Hematopoietic multipotent progenitor cell treated with erythropoietin and hydrocortisone succinate and interleukin-3 and kit ligand, for 6 days (in vitro differentiated cells): ENCODE data around the gene TRERF1.

Experiments
- DNase-seq: peaks from one replicate; pipeline ENCODE4 v3.0.0-alpha.2; 2015

Gene TRERF1

DNA sequence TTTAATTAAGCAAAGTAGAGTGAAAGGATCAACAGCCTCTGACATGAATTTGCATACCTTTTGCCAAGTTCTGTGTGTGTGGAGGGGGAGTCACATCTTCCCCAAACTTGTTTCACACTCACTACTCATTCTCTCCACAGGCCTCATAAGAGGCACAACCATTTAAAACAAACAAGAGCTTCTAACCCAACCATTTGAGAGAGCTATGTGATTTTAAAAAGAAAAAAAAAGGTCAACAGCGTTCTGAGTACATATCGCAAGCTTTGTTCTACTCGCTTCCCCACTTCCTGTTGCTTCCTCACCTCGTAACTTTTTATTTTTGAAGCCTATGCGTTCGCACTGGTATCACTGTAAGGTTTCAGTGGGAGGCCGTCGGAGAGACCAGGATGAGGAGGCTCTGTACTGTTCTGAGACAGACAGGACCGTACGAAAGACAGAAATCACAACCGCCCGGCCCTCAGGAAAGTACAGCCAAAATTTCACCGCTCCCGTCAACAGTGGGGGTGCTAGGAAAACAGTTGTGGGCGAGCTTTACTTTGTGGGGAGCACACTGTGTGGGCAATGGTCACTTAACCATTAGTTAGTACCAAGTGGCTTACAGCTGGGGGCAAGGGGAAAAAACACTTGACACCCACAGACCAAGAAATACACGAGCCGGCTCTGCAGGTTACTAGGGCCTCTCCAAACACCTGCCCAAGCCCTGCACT is 61.3 kb downstream of the TRERF1 start:
- no peak for DNase-seq

DNA sequence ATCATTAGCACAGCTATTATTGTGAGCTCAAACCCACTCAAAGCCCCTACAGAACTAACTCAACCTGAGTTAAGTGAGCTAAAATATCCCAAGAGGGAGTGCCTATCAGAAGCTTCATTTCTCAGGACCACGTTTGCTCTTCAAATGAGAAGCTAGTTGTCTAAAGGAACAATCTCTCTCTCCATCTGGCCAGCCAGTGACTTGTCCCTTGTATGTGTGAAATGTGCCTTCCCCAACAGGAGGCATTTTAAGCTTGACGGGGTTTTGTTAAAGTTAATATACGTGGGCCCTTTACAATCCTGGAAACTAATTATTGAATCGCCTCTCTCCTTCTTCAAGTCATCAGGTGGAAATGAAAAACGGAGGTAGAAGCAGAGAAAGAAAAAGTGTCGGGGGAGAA is 62.0 kb downstream of the TRERF1 start:
- DNase-seq: no peak

DNA sequence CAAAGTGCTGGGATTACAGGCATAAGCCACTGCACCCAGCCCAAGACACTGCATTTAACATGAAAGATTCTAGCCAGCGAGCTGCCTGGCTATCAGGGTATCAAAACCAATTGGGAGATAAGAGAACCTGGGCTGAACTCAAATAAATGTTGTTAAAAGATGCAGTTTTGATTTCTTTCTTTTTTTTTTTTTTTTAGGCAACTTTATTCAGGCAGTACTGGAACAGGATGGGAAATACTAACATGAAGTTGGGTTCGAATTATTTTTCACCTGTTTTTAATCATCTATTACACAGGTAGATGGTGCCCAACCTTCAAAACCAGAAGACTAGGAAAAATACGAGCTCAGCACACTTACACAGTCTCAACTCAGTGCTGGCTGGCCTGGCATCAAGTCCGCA is 63.7 kb downstream of the TRERF1 start:
- DNase-seq: no peak

DNA sequence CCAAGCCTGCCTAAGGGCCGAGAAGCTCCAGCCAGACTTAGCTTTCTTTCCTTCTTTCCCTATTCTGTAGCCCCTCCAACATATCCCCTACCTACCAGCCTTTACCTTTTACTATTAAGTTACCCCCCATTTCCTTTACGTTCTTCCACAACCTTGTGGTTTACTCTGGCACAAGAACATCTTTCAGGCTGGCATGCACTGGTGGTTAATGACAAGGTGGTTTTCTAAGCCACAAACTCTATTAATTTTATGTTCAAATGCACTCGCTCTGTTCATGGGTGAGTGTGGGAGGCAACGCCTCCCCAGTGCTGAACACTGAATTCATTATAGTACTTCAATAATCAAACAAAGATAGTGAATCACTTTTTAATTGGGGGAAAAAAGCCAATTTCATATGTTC is 64.4 kb downstream of the TRERF1 start:
- peak; percentile 69 for DNase-seq

DNA sequence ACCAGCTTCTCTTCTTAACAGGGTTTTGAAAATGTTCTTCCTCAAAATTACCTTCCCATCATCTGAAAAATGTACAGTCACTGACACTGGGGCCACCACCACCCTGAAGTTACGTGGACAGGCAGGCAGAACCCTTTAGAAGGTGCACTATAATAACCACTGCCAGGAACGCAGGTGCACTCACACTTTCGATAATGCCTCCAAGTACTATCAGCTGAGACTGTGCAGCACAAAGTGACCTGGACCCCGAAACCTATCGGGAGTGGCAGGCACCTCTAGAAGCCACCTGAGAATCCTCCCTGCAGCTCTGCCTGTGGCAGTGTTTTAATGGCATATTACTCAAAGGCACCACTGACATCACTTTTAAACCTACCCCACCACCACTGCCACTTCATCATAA is 66.4 kb downstream of the TRERF1 start:
- no peak for DNase-seq

DNA sequence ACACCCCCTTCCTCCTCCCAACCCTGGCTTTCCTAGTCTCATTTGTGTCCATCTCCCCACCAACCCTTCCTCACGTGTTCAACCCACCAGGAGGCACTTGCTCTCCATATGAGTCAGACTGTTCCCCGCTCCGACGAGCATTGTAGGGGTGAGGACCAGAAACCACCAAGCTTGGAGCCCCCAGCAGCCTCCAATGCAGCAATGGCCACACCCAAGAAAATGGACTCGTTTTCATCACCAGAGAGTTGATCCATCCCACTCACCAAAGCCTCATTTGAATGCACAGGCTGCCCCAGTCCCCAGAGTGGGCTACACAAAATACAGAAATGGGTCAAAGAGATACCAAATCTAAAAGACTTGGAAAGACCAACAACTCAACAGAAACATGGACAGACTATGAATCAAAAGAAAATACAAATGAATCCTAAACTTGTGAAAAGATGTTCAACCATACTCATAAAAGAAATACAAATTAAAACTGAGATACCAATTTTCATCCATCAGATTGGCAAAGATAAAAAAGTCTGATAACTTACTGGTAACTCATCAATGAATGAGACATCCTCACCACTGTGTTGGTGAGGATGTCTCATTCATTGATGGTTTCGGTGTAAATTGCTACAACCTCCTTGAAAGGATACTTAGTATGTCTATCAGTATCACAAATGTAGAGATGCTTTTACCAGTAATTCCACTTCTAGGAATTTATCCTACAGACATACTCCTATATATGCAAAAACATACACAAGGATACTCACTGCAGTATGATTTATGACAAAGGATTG is 68.1 kb downstream of the TRERF1 start:
- no peak for DNase-seq

DNA sequence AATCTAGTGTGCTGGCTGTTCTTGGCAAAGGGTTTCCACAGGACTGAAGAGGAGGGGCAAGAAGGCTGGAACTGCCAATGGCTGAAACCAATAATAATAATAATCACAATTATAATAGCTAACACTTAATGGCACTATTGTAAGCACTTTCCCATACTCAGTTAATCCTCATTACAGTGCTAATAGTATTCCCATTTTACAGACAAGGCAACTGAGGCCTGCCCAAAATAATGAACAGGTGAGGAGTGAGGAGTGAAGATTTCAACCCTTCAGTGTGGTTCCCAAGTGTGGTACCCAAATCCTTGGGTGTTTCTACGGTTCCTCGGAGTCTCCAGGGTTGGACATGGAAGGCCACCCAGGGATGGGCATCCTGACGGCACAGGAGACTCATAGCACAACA is 69.9 kb downstream of the TRERF1 start:
- DNase-seq: no peak

DNA sequence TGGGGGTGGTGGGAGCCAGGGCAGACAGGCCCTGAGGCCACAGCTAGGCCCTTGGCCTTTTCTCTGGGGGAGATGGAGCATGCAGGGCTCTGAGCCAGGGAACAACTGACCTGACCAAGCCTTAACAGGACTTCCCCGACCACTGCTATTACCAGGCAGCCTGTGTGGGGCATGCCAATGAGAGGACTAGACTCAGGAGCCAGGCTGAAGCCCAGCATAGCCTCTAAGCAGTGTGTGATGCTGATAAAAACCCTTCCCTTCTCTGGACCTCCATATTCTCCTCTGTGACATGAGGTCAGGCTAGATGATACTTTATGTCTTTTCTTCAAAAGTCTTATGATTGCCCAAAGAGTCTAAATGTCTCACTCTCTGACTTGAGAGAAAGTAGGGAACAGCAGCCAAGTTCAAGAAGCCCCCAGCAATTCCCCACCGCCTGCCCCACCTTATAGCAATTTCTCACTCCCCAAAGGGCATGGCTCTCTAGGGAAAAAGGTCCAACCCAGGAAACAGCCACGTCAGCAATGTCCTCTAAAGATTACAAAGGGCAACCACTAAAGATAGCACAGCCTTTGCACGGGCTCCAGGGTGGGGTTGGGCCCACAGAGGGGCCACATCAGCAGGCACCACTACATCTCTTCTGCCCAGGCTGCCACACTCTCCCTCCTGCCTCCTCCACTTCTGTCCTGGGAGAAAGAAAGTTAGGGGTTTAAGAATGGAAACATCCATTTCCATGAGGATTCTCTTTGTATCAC is 71.3 kb downstream of the TRERF1 start:
- DNase-seq: peak; percentile 84

DNA sequence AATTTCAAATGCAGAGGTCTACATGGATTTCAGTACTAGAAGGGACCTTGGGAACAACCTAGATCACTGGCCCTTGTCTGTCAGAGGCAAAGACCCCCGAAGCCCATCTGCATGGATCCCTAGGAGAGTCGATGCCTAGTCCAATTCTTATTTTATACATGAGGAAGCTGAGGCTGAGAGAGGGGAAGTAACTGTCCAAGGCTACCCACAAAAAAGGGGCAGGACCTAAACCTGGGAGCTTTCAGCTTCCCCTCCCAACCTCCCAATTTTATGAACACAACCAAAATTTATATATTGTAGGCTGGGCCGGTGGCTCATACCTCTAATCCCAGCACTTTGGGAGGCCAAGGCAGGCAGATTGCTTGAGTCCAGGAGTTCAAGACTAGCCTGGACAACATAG is 73.2 kb downstream of the TRERF1 start:
- peak; percentile 66 for DNase-seq

DNA sequence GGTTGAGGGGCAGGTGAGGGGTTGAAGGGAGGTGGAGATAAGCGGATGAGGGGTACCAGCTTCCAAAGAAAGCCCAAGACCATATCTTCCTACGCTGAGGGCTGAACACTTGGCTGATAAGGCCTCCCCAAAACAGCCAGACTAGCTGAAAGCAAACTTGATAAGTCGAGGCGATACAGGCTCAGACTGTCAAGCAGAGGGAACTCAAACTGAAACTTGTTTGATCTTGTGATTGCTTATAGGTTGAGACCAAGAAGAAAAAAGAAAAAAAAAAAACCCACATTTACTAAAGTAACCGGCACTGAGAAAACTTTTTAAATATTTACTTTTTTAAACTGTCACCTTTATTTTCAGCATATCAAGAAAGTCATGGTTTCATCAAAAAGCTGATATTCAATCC is 73.6 kb downstream of the TRERF1 start:
- peak; percentile 64 for DNase-seq

DNA sequence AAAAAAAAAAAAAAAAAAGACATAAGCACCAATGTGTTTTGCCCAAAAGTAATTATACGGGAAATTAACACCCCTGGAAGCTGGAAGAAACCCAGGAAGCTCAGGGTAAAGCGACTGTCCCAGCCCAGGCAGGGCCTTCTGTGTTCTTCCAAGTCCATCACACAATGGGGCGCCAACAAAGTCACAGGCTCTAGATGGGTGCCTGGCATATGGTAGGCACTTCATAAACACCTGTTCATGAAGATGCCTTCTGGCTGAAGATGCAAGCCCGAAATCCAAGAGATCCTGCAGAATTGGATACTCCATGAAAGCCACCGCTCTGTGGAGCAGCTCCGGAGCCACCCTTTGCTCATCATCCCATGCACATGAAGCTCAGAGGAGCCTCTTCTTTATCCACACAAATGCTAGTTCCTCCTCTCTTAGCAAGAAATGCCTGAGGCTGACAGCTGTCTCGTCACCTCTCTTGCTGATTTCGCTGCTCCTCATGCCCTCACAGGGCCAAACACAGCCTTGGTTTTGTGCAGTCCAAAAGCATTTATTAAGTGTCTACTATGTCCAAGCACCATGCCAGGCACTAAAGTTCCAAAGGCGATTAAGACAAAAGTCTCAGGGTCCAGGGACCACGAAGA is 76.6 kb downstream of the TRERF1 start:
- no peak for DNase-seq

DNA sequence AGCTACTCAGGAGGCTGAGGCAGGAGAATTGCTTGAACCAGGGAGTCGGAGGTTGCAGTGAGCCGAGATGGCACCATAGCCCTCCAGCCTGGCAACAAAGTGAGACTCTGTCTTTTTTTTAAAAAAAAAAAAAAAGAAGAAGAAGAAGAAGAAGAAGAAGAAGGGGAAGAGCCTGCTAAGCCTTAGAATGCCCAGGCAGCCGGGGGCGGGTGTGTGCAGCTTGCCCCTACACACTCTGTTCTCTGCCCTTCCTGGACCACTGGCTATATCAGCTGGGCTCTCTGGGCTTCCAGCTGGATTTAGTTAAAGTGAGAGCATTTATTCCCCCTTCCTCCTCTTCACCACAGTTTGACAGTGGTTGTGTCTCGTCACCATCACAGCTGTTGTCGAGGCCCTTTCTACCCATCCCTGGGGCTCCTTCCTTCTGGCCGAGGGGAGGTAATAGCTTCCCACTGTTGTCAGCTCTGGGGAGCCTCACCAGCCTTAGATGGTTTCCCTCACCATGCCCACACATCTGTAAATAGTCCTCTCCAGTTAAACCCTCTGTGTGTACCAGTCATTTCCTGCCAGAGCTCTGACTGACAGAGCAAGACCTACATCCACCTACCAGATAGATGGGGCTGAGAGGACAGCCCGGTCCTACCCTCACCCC is 77.6 kb downstream of the TRERF1 start:
- no peak for DNase-seq

DNA sequence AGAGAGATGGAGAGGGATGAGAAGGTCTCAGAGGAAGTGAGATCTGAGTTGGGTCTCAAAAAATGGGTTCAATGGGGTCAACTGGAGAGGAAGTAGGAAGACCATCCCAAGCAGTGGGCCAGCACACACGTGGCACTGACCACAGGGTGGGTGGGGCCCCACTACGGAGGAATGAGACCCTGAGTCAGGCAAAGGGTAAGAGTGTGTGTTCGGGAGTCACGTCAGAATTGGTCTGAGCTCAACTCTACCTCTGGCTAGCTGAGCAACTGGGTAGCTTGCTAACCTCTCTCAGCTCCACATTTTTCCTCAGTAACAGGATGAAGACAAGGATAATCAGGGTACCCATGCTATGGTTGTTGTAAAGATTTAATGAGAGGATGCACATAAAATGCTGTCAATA is 79.0 kb downstream of the TRERF1 start:
- DNase-seq: no peak

DNA sequence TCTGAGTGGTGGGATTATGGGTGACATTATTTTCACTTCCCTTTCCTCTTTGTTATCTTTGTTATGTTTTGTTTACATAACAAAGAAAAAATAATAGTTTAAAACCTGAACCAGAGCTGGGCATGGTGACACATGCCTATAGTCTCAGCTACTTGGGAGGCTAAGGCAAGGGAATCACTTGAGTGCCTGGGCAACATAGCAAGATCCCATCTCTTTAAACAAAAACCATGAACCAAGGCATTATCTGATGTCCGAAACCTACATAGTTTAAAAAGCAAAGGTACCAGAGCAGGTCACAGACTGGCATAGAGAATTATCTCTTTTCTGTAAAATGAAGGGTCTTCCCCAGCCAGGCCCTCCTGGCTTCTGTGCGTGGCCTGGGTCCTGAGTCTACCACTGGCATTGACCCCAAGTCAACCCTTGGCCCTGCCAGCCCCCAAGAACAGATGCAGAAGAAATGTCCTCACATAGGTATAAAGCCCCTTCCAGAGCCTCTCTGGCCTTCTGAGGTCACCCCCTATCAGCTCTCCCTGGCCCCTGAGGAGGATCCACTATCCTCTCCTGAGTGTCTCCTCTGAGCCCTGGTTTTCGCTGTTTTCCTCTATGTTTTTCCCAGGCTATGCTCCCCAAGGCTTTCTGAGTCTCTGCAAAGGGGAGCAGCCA is 81.3 kb downstream of the TRERF1 start:
- DNase-seq: no peak

DNA sequence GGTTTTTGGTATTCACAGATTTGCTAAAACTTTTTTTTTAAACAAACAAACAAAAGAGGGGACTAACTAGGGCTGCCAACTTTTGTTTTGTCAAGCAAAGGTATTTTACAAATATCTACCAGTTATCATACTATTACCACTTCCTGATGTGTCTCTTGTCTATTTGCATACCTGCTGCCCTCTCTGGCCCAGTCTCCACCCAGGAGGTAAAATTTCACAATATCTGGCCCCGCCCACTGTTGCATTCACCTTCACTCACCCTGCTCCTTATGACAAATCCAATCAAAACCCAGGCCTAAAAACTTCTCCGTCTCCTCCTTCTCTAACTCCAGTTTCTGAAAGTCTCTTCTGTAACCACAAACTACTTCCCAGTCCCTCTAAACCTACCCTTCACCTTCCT is 82.2 kb downstream of the TRERF1 start:
- DNase-seq: no peak

DNA sequence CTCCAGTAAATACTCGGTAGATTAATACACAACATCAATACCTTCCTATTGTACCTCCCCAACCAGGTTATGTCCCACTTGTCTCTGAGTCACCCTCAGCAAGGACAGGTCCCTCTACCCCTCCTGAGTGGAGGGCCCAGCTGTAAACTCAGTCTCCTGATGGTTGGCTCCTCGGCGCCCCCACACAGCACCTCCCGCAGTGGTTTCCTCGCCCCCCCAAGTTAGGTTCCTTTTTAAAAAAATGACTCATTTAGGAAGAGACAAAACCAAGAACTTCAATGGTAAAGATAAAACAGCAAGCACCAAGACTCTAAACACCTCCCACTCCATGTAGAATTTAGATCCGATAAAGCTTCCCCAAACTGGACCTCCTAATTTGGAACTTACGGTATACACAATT is 83.5 kb downstream of the TRERF1 start:
- DNase-seq: peak; percentile 36

DNA sequence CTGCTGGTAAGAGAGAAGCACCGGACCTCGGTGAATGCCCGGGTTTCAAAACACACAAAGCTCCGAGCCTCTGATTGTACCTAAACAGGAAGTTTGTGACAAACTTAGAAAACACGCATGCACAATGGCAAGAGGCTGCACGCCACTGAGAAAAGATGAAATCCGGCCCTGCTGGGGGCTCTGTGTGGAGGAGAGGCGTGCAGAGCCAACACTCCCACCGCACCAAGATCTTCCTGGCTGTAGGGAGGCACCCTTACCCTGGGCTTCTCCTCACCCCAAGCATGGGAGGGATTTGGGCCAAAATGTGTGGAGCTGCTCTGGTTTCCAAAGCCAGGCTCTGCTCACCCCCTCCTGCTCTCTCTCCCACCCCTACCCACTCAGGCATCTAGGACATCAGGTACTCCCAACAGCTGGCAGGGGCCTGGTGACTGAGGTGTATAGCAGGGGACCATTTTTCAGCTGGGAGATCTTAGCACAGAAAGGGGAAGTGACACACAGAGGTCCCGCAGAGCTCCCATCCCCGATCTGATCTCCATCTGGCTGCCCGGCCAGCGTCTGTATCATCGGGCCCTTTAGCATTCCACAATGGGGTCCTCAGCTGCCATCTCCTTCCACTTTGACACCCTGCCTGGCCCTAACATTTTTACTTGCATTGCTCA is 84.2 kb downstream of the TRERF1 start:
- DNase-seq: peak; percentile 63

DNA sequence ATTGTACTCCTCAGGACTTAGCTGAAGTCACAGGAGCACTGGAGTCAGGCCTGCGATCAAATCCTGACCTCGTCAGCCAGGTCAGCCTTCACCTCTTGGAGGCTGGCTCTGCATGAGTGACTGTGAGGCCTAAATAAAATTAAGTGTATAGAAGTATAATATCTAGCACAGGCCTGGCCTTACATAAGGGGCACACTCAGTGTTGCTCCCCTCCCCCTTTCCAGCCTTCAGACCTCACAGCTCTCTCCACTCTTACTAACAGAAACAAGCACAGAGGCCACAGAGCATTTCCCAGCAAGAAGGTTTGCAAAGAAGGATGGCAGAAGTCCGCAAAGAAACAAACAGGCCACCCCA is 84.8 kb downstream of the TRERF1 start:
- no peak for DNase-seq

DNA sequence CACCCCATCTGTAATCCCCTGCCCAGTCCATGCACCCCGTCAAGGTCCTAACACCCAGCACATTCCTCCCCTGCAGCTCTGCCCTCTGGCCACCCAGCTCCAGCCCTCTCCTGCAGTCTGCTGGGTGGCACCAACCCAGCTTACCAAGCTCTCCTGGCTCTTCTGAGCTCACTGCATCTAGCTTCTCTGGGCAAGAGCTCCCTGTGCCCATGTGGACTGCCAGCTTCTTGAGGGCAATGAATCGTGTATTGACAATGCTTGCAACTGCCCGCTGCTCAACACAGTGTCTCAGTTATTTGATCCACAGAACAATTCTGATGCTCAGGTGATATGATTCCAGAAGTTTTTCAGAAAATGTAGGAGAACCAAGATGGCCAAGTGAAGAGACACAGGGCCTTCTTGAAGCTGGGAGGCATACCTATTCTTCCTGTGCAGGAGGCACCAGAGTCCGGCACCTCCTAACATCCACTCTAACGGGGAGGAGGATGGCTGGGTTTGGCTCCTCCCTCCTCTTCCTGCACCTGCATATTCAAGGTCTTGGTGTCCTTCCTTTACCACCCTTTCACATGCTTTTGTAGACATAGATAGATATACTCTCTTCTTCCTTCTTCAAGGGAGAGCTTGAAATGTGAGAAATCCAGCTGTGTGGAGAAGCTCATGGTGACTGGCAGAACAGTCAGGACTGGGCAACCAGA is 85.6 kb downstream of the TRERF1 start:
- no peak for DNase-seq

DNA sequence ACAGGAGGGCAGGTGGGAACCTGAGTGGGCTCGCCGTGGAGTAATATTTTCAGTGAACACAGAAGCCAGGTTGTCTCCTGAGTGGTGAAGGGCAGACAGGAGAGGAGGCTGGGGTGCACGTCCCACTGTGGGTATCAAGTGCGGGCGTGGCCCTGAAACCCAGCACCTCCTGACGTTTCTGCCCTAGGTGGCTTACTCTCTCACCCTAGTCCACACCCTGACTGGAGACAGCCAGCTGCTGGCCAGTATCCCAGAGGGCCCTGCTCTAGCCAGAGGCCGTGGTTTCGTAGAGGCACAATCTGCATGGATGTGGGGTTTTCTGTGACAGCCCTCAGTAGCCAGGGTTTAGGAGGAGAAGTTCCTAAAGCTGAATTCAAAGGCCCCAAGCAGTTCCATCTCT is 86.7 kb downstream of the TRERF1 start:
- peak; percentile 19 for DNase-seq
